Central memory CD8-positive, alpha-beta T cell (primary cell): ENCODE results near the gene PDXDC1.
"Not testable (repeated sequence)": the region's sequence is repeated elsewhere in the genome, so short reads cannot be mapped to it uniquely, and the experiment has no call there.

Experiments
- ATAC-seq: fragments of 150-1000 bp; cut with Tn5 transposase; replicated peaks from 2 replicates; pipeline ENCODE4 v1.10.0; 2022; ENCODE audit warnings: mild to moderate bottlenecking, moderate FRiP score, moderate number of reproducible peaks; ENCODE audit not compliant: poor library complexity, severe bottlenecking; ENCODE audit errors: extremely low read depth
- DNase-seq, 2 donors: peaks; one replicate each; pipeline ENCODE4 v3.0.0; 2021; ENCODE audit warnings: low spot score in 2 of 2
- H3K27ac Mint-ChIP-seq: one replicate; pipeline ENCODE4 v1.8.0; 2022; ENCODE audit warnings: low read depth, mild to moderate bottlenecking, moderate library complexity, mixed read lengths
- H3K27me3 Mint-ChIP-seq: one replicate; pipeline ENCODE4 v1.8.0; 2022; ENCODE audit warnings: mixed read lengths
- H3K36me3 Mint-ChIP-seq: one replicate; pipeline ENCODE4 v1.8.0; 2022; ENCODE audit warnings: mild to moderate bottlenecking, moderate library complexity, mixed read lengths; ENCODE audit not compliant: insufficient read depth
- H3K4me1 Mint-ChIP-seq: one replicate; pipeline ENCODE4 v1.8.0; 2022; ENCODE audit warnings: mixed read lengths
- H3K4me3 Mint-ChIP-seq: one replicate; pipeline ENCODE4 v1.8.0; 2022; ENCODE audit warnings: mild to moderate bottlenecking, moderate library complexity, mixed read lengths
- H3K9me3 Mint-ChIP-seq: one replicate; pipeline ENCODE4 v1.8.0; 2022; ENCODE audit warnings: mixed read lengths

The PDXDC1 gene

GRCh38 chr16:15037745-15038144 lies 62.9 kb downstream of the PDXDC1 start:
- no peak overlapping the region for H3K27ac Mint-ChIP-seq
- ATAC-seq (no peak), DNase-seq (no peak)
- H3K27me3 Mint-ChIP-seq: no peaks in the 10 kb centered on the region
- peaks cover under 1% of the 10 kb centered on the region for H3K4me1 Mint-ChIP-seq
- H3K4me3 Mint-ChIP-seq: no peak overlapping the region
- no peaks in the 10 kb centered on the region for H3K9me3 Mint-ChIP-seq
- peaks cover 40% of the 10 kb centered on the region for H3K36me3 Mint-ChIP-seq

- peaks cover 43% of the 10 kb centered on the region for H3K36me3 Mint-ChIP-seq
- DNase-seq (no peak), ATAC-seq (no peak)
- no peaks in the 10 kb centered on the region for H3K9me3 Mint-ChIP-seq
- no peak overlapping the region for H3K4me3 Mint-ChIP-seq
- no peak overlapping the region for H3K27ac Mint-ChIP-seq
- no peaks in the 10 kb centered on the region for H3K4me1 Mint-ChIP-seq
- no peaks in the 10 kb centered on the region for H3K27me3 Mint-ChIP-seq
Measured at GRCh38 chr16:15038689-15039088, 63.9 kb downstream of the PDXDC1 start.

- no peak for ATAC-seq
- no peaks in the 10 kb centered on the region for H3K4me1 Mint-ChIP-seq
Measured at GRCh38 chr16:15041271-15042004, 66.6 kb downstream of the PDXDC1 start.

GRCh38 chr16:15043344-15043743 lies 68.5 kb downstream of the PDXDC1 start:
- DNase-seq (no peak), ATAC-seq (no peak)
- Mint-ChIP-seq H3K4me1 (no peaks in the 10 kb centered on the region), H3K9me3 (no peaks in the 10 kb centered on the region), H3K27me3 (no peaks in the 10 kb centered on the region), H3K4me3 (no peak overlapping the region), H3K36me3 (peaks cover 31% of the 10 kb centered on the region), H3K27ac (no peak overlapping the region)

More at GRCh38 chr16:15041271-15042004, 66.6 kb downstream of the PDXDC1 start:
- no peaks in the 10 kb centered on the region for H3K27me3 Mint-ChIP-seq
- no peaks in the 10 kb centered on the region for H3K9me3 Mint-ChIP-seq
- no peak overlapping the region for H3K27ac Mint-ChIP-seq
- H3K4me3 Mint-ChIP-seq: no peak overlapping the region
- DNase-seq: no peak
- peaks cover 40% of the 10 kb centered on the region for H3K36me3 Mint-ChIP-seq

- no peak overlapping the region for H3K27ac Mint-ChIP-seq
- ATAC-seq (no peak), DNase-seq (no peak)
- no peaks in the 10 kb centered on the region for H3K4me1 Mint-ChIP-seq
- H3K9me3 Mint-ChIP-seq: no peaks in the 10 kb centered on the region
- no peak overlapping the region for H3K4me3 Mint-ChIP-seq
- peaks cover 26% of the 10 kb centered on the region for H3K36me3 Mint-ChIP-seq
- no peaks in the 10 kb centered on the region for H3K27me3 Mint-ChIP-seq
Measured at GRCh38 chr16:15044286-15044685, 69.5 kb downstream of the PDXDC1 start.

GRCh38 chr16:15045270-15045669 lies 70.4 kb downstream of the PDXDC1 start:
- H3K9me3 Mint-ChIP-seq, H3K27me3 Mint-ChIP-seq, H3K4me3 Mint-ChIP-seq, H3K4me1 Mint-ChIP-seq, ATAC-seq, DNase-seq, H3K27ac Mint-ChIP-seq: not testable (repeated sequence)
- peaks cover 26% of the 10 kb centered on the region for H3K36me3 Mint-ChIP-seq

GRCh38 chr16:15046692-15047376 lies 72.0 kb downstream of the PDXDC1 start:
- no peaks in the 10 kb centered on the region for H3K4me1 Mint-ChIP-seq
- no peaks in the 10 kb centered on the region for H3K27me3 Mint-ChIP-seq
- no peak overlapping the region for H3K27ac Mint-ChIP-seq
- H3K36me3 Mint-ChIP-seq: peaks cover 21% of the 10 kb centered on the region
- ATAC-seq: no peak
- DNase-seq: no peak
- no peak overlapping the region for H3K4me3 Mint-ChIP-seq
- no peaks in the 10 kb centered on the region for H3K9me3 Mint-ChIP-seq

- Mint-ChIP-seq H3K9me3 (no peaks in the 10 kb centered on the region), H3K4me1 (peaks cover 10% of the 10 kb centered on the region), H3K36me3 (peaks cover 7% of the 10 kb centered on the region), H3K4me3 (no peak overlapping the region), H3K27me3 (no peaks in the 10 kb centered on the region), H3K27ac (no peak overlapping the region)
- ATAC-seq (no peak), DNase-seq (no peak)
Measured at GRCh38 chr16:15049581-15050180, 74.9 kb downstream of the PDXDC1 start.

- DNase-seq, H3K4me3 Mint-ChIP-seq, H3K36me3 Mint-ChIP-seq, H3K27me3 Mint-ChIP-seq, H3K27ac Mint-ChIP-seq, H3K9me3 Mint-ChIP-seq, ATAC-seq: not testable (repeated sequence)
- H3K4me1 Mint-ChIP-seq: peaks cover 15% of the 10 kb centered on the region
Measured at GRCh38 chr16:15050440-15050839, 75.6 kb downstream of the PDXDC1 start.

- H3K27me3 Mint-ChIP-seq: no peaks in the 10 kb centered on the region
- peak overlapping the region; percentile 14 for H3K27ac Mint-ChIP-seq
- ATAC-seq (no peak), DNase-seq (no peak)
- H3K9me3 Mint-ChIP-seq: no peaks in the 10 kb centered on the region
- H3K4me3 Mint-ChIP-seq: no peak overlapping the region
- peaks cover 15% of the 10 kb centered on the region for H3K4me1 Mint-ChIP-seq
- H3K36me3 Mint-ChIP-seq: peaks cover 5% of the 10 kb centered on the region
Measured at GRCh38 chr16:15051387-15051951, 76.6 kb downstream of the PDXDC1 start.

GRCh38 chr16:15052747-15053476 lies 78.1 kb downstream of the PDXDC1 start:
- DNase-seq: no peak
- H3K9me3 Mint-ChIP-seq: no peaks in the 10 kb centered on the region
- peaks cover 15% of the 10 kb centered on the region for H3K4me1 Mint-ChIP-seq
- no peak overlapping the region for H3K4me3 Mint-ChIP-seq
- no peak overlapping the region for H3K27ac Mint-ChIP-seq
- no peaks in the 10 kb centered on the region for H3K27me3 Mint-ChIP-seq
- no peak for ATAC-seq
- no peaks in the 10 kb centered on the region for H3K36me3 Mint-ChIP-seq

- H3K4me1 Mint-ChIP-seq: peaks cover 15% of the 10 kb centered on the region
- DNase-seq: no peak
- peak overlapping the region; percentile 39 for H3K27ac Mint-ChIP-seq
- ATAC-seq: no peak
- no peaks in the 10 kb centered on the region for H3K9me3 Mint-ChIP-seq
- H3K4me3 Mint-ChIP-seq: peak overlapping the region; percentile 82
- H3K36me3 Mint-ChIP-seq: no peaks in the 10 kb centered on the region
- no peaks in the 10 kb centered on the region for H3K27me3 Mint-ChIP-seq
Measured at GRCh38 chr16:15053904-15054303, 79.1 kb downstream of the PDXDC1 start.
